Inflammatory macrophage treated with lipopolysaccharide for 4 hours (primary cell): ENCODE data around the gene CYP27B1.
"Not testable (repeated sequence)": the region's sequence is repeated elsewhere in the genome, so short reads cannot be mapped to it uniquely, and the experiment has no call there.

Experiments used
- DNase-seq: peaks from one replicate; pipeline ENCODE4 v3.0.0-alpha.2; 2020

The CYP27B1 gene

GRCh38 chr12:57719777-57720605, 46.9 kb downstream of the CYP27B1 start:
- DNase-seq, result no peak

- DNase-seq, result no peak
Measured at GRCh38 chr12:57718641-57719528, 48.0 kb downstream of the CYP27B1 start.

- no peak for DNase-seq
Measured at GRCh38 chr12:57717846-57718640, 48.8 kb downstream of the CYP27B1 start.

- no peak for DNase-seq
Measured at GRCh38 chr12:57717131-57717530, 49.7 kb downstream of the CYP27B1 start.

GRCh38 chr12:57716305-57716704, 50.6 kb downstream of the CYP27B1 start:
- no peak for DNase-seq

- DNase-seq, result no peak
Measured at GRCh38 chr12:57715786-57716185, 51.1 kb downstream of the CYP27B1 start.

GRCh38 chr12:57715036-57715748, 51.7 kb downstream of the CYP27B1 start:
- DNase-seq, result not testable (repeated sequence)

GRCh38 chr12:57713209-57713608, 53.7 kb downstream of the CYP27B1 start:
- no peak for DNase-seq

- DNase-seq, result no peak
Measured at GRCh38 chr12:57712701-57713100, 54.2 kb downstream of the CYP27B1 start.
